ENCODE measurements around the gene MROH8.

GRCh38 chr20:37102571-37102970 is 76.8 kb downstream of the MROH8 start:
- TF ChIP-seq POLR2A (IDR thresholded peaks at IDR 0.05) (no peak), EP300 (IDR thresholded peaks at IDR 0.05) (no peak)
- TF ChIP-seq, protein P1, sequence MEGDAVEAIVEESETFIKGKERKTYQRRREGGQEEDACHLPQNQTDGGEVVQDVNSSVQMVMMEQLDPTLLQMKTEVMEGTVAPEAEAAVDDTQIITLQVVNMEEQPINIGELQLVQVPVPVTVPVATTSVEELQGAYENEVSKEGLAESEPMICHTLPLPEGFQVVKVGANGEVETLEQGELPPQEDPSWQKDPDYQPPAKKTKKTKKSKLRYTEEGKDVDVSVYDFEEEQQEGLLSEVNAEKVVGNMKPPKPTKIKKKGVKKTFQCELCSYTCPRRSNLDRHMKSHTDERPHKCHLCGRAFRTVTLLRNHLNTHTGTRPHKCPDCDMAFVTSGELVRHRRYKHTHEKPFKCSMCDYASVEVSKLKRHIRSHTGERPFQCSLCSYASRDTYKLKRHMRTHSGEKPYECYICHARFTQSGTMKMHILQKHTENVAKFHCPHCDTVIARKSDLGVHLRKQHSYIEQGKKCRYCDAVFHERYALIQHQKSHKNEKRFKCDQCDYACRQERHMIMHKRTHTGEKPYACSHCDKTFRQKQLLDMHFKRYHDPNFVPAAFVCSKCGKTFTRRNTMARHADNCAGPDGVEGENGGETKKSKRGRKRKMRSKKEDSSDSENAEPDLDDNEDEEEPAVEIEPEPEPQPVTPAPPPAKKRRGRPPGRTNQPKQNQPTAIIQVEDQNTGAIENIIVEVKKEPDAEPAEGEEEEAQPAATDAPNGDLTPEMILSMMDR (IDR thresholded peaks at IDR 0.05): no peak

Data from gastroesophageal sphincter (tissue), 3 donors.